HG02623 (cell line): Measurements from ENCODE around the gene SNCB.

Experiments
- ATAC-seq: cut with Tn5 transposase; IDR thresholded peaks from one replicate; pipeline ENCODE4 v1.9.1; 2021; ENCODE audit warnings: moderate library complexity; ENCODE audit not compliant: unreplicated experiment

The SNCB gene

DNA sequence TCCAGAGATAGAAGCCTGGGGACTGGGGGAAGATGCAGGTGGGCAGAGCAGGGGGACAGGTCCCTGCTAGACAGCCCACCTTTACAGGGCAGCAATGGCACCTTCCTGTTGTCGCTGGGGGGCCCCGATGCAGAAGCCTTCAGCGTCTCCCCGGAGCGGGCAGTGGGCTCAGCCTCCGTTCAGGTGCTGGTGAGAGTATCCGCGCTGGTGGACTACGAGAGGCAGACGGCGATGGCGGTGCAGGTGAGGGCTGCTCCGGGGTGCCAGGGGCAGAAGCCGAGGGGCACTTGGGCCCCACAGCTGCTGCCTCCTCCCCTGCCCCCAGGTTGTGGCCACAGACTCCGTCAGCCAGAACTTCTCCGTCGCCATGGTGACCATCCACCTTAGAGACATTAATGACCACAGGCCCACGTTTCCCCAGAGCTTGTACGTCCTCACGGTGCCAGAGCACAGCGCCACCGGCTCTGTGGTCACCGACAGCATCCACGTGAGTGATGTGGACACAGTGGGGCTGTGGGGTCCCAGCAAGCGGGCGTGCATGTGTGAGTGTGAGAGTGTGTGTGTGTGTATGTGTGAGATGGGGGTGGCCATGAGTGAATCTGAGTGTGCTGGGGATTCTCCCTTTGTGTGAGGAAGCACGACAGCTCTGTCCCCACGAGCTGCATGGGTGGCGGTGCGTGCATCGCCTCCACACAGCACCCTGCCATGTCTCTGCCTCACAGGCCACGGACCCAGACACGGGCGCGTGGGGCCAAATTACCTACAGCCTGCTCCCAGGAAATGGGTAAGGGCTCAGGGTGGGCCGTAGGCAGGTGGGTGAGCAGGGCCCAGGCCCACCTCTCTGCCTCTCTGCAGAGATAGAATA lies 52.8 kb downstream of the SNCB start:
- ATAC-seq: no peak

GRCh38 chr5:176575488-176576422 lies 54.6 kb downstream of the SNCB start:
- no peak for ATAC-seq

DNA sequence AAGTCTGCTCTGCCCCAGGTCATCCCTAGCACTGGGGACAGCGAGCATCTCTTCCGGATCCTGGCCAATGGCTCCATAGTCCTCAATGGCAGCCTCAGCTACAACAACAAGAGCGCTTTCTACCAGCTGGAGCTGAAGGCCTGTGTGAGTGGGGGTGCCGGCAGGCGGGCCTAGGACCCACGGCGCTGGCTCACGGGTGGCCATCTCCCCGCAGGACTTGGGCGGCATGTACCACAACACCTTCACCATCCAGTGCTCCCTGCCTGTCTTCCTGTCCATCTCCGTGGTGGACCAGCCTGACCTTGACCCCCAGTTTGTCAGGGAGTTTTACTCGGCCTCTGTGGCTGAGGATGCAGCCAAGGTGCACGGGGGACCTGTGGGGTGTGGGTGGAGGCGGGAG lies 55.3 kb downstream of the SNCB start:
- ATAC-seq: no peak

GRCh38 chr5:176574297-176574591 lies 56.1 kb downstream of the SNCB start:
- ATAC-seq: no peak

DNA sequence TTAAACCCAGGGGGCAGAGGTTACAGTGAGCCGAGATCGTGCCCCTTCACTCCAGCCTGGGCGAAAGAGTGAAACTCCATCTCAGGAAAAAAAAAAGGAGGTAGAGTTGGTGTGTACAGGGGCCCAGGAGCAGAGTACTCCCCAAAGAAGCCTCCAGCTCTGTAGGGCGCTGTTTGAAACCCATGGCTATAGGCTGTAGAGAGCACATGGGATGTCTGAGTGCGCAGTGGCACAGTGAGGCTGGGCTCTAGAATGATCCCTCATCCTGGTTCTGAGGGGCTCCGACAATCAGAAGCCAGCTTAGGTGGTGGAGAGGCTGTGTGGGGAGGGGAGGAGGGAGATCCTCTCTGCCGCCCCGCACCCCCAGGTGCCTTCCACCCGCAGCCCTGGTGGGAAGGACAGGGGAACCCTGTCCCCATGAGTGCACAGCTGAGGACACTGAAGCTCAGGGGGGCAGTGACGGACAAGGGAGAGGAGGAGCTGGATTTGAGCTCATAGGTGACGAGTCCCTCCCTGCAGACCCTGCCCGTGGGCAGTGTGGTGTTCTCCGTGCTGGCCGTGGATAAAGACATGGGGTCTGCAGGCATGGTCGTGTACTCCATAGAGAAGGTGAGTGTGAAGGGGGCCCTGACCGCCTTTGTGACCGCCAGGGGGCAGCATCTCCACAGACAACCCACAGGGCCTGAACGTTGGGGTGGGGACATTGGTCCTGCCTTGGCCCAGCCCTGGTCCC lies 56.6 kb downstream of the SNCB start:
- ATAC-seq: no peak
